HepG2 (cell line): ENCODE data around the gene COL27A1. TPM values are rescaled to one million over a fixed set of nuclear protein-coding genes. Genes with fewer than 3 reads are reported as not detected.

Experiments used
- ATAC-seq: fragments of 200-7000 bp; cut with Tn5 transposase; 3 replicates; pipeline ENCODE4 v1.9.1; 2020; ENCODE audit warnings: mild to moderate bottlenecking, moderate library complexity
- BruUV-seq: library from RNA; stranded (reverse); fragments of 400-500 nt; replicated peaks from 2 replicates; lab custom pipeline; 2021; lab: Mats Ljungman, UMichigan
- CTCF ChIA-PET: fragments of 300-600 bp; formaldehyde crosslinking; extraction: SDS; loops from one replicate; lab custom pipeline; 2021; ENCODE audit warnings: low total read pairs, inconsistent platforms, low intra/inter-chr PET ratio; lab: Yijun Ruan, JAX
- POLR2A ChIA-PET: fragments of 350-600 bp; sonication (Branson Sonifier 250); formaldehyde crosslinking; loops from one replicate; lab custom pipeline; 2020; ENCODE audit warnings: antibody characterized with exemption, inconsistent platforms; lab: Yijun Ruan, JAX
- DNase-seq: peaks from one replicate; pipeline ENCODE4 v3.0.0-alpha.2; 2015; ENCODE audit warnings: low spot score
- FAIRE-seq: peaks from 3 replicates; lab custom pipeline; 2011; peaks lifted over from hg19 to GRCh38; lab: Jason Lieb, UNC
- H2AFZ ChIP-seq: one replicate; pipeline ENCODE4 v1.6.1; 2011; ENCODE audit warnings: low read length, inconsistent platforms
- H3K27ac ChIP-seq: fragments of 300-600 bp; 3 replicates; pipeline ENCODE4 v1.8.0; 2011; ENCODE audit warnings: mixed run types, mild to moderate bottlenecking, mixed read lengths, low read length, inconsistent platforms; ENCODE audit not compliant: insufficient read depth; ENCODE audit errors: extremely low read length
- H3K27me3 ChIP-seq, 2 experiments: fragments of 200-600 bp in 1 of 2; 2 replicates in 1 of 2; 3 replicates in 1 of 2; pipeline versions ENCODE4 v1.6.0 to v1.8.0; 2011; ENCODE audit warnings: low read length in 2 of 2, mild to moderate bottlenecking in 2 of 2, moderate library complexity in 2 of 2, inconsistent platforms in 1 of 2; ENCODE audit not compliant: insufficient read depth in 2 of 2, control insufficient read depth in 1 of 2
- H3K36me3 ChIP-seq, 2 experiments: fragments of 200-600 bp in 1 of 2; replicated peaks in 1 of 2; 2 replicates in 1 of 2; 3 replicates in 1 of 2; pipeline versions ENCODE4 v1.5.1 to v1.8.0; 2011; ENCODE audit warnings: low read length in 2 of 2, inconsistent platforms in 1 of 2; ENCODE audit not compliant: insufficient read depth in 2 of 2, control insufficient read depth in 1 of 2
- H3K4me1 ChIP-seq: 2 replicates; pipeline ENCODE4 v1.5.1; 2012; ENCODE audit warnings: low read length, inconsistent platforms; ENCODE audit not compliant: insufficient read depth
- H3K4me2 ChIP-seq: 2 replicates; pipeline ENCODE4 v1.6.0; 2011; ENCODE audit warnings: low read depth, low read length, inconsistent platforms
- H3K4me3 ChIP-seq, 3 experiments: fragments of 200-600 bp in 1 of 3; sonication (generic), shearing (Covaris generic) in 1 of 3; replicated peaks in 1 of 3; 2 replicates each; pipeline ENCODE4 v1.5.1; 2011 to 2016; ENCODE audit warnings: low read length in 3 of 3, inconsistent platforms in 2 of 3, low read depth in 2 of 3, mild to moderate bottlenecking in 2 of 3, control low read depth in 1 of 3, mixed read lengths in 1 of 3; ENCODE audit not compliant: insufficient read depth in 1 of 3
- H3K79me2 ChIP-seq: one replicate; pipeline ENCODE4 v1.6.1; 2011; ENCODE audit warnings: low read length, inconsistent platforms; ENCODE audit not compliant: insufficient read depth
- H3K9ac ChIP-seq: 2 replicates; pipeline ENCODE4 v1.6.0; 2011; ENCODE audit warnings: mild to moderate bottlenecking, low read depth, low read length, inconsistent platforms; ENCODE audit not compliant: insufficient read depth
- H3K9me3 ChIP-seq: 2 replicates; pipeline ENCODE4 v1.5.1; 2012; ENCODE audit warnings: mild to moderate bottlenecking, low read length
- H4K20me1 ChIP-seq: 2 replicates; pipeline ENCODE4 v1.6.0; 2011; ENCODE audit warnings: inconsistent platforms, mild to moderate bottlenecking, low read length, moderate library complexity; ENCODE audit not compliant: insufficient read depth
- ARNTL ChIP-seq: sonication (generic); formaldehyde crosslinking; IDR thresholded peaks from 2 replicates; pipeline ENCODE4 v1.4.0; 2020; ENCODE audit warnings: mild to moderate bottlenecking, missing genetic modification reagents
- MXD1 ChIP-seq: sonication (generic); formaldehyde crosslinking; IDR thresholded peaks from 2 replicates; pipeline ENCODE4 v1.4.0; 2020; ENCODE audit warnings: mild to moderate bottlenecking, missing genetic modification reagents
- PPARG ChIP-seq: conservative IDR thresholded peaks from 2 replicates; pipeline ENCODE4 v1.6.1; 2016; ENCODE audit warnings: missing biosample characterization, missing genetic modification reagents
- ZFP37 ChIP-seq: sonication (generic); formaldehyde crosslinking; IDR thresholded peaks from 2 replicates; pipeline ENCODE4 v1.4.0; 2020; ENCODE audit warnings: missing genetic modification reagents, borderline replicate concordance
- ZMYM4 ChIP-seq: sonication (generic); formaldehyde crosslinking; IDR thresholded peaks from 2 replicates; pipeline ENCODE4 v1.8.1; 2023; ENCODE audit warnings: mild to moderate bottlenecking, missing genetic modification reagents
- ZNF263 ChIP-seq: sonication (generic); formaldehyde crosslinking; IDR thresholded peaks from 2 replicates; pipeline ENCODE4 v1.4.0; 2020; ENCODE audit warnings: missing genetic modification reagents
- ZNF766 ChIP-seq: sonication (generic); formaldehyde crosslinking; IDR thresholded peaks from 2 replicates; pipeline ENCODE4 v1.5.0; 2020; ENCODE audit warnings: missing genetic modification reagents, borderline replicate concordance
- WGBS: methylation state at CpG from one replicate; pipeline ENCODE4 v1.1.6; 2017; ENCODE audit warnings: low lambda C conversion rate; 5-methylcytosine and 5-hydroxymethylcytosine counted together
- in situ Hi-C: cut with HindIII; loops from 2 replicates; pipeline ENCODE4 v1.10.0; 2017; ENCODE audit warnings: low pct_unique_long_range_greater_than_20kb; ENCODE audit not compliant: extremely low pct_ligation_motif_present
- intact Hi-C: fragments of 100-400 bp; cut with micrococcal nuclease; formaldehyde crosslinking; loops from one replicate; pipeline ENCODE4 v1.10.0; 2022; ENCODE audit not compliant: unreplicated experiment
- polyA plus RNA-seq, 8 experiments: library from polyadenylated mRNA; depleted of rRNA in 3 of 8; stranded (reverse) in 7 of 8; unstranded in 1 of 8; fragments of >200 nt; fragmentation: Illumina TruSeq in 4 of 8; extraction: Trizol in 4 of 8; gene quantifications; 2 replicates each; pipeline versions ENCODE4 v1.2.1 to v1.2.3, GENCODE V29; 2011 to 2016; ENCODE audit warnings: low read depth in 4 of 8, missing spikeins in 1 of 8, mixed read lengths in 1 of 8; ENCODE audit not compliant: insufficient read depth in 1 of 8
- total RNA-seq, 5 experiments: library from RNA; depleted of rRNA; stranded (reverse); fragments of >200 nt; fragmentation: Illumina TruSeq; extraction: Trizol; gene quantifications; 2 replicates each; pipeline ENCODE4 v1.2.3, GENCODE V29; 2016; ENCODE audit warnings: low read depth in 1 of 5

Gene COL27A1
- total and polyA plus RNA-seq, 2 of the 13 experiments (the other 11 are each of a cell fraction or from before 2014, with no cell fraction given), result 71.3 to 89.1 TPM

GRCh38 chr9:114124138-114124537, 31.2 kb upstream of the COL27A1 start:
- no peak for DNase-seq
- no TSS peak for BruUV-seq
- Histone ChIP-seq H3K36me3 (no peaks in the 10 kb centered on the region), H3K4me1 (peaks cover 67% of the 10 kb centered on the region), H3K4me2 (peak overlapping the region; percentile 59), H3K27me3 (no peaks in the 10 kb centered on the region), H2AFZ (no peak overlapping the region), H3K4me3 (no peak overlapping the region), H4K20me1 (no peaks in the 10 kb centered on the region), H3K27ac (peak overlapping the region; percentile 58), H3K9ac (0 out of 2 replicates have a peak overlapping the region, but pooled peaks have one; percentile 7), H3K9me3 (peaks cover 8% of the 10 kb centered on the region; the same call in 1 of the 2 replicates), H3K79me2 (no peaks in the 10 kb centered on the region)
- 38% methylated on average over 1 of the region's 1 CpG for WGBS
- ChIA-PET POLR2A (interaction anchor here (0.8 to 2.5 kb wide), 4 partner anchors 14 to 51 kb away, joined by 3 to 9 read pairs (median 6); no protein-coding TSS in a partner anchor), CTCF (no interaction called here)
- FAIRE-seq, result no peak
- intact Hi-C loops (no loop called here), in situ Hi-C loops (no loop called here)
- TF ChIP-seq MXD1 (0 out of 2 replicates have a peak, but pooled peaks have one; percentile 12), ARNTL (CRISPR knock-in tag) (peak; percentile 2; the same call in 1 of the 2 replicates), ZNF766 (no peak), PPARG (CRISPR knock-in tag) (peak; percentile 60), ZFP37 (CRISPR knock-in tag) (no peak), ZNF263 (peak; percentile 87), ZMYM4 (0 out of 2 replicates have a peak, but pooled peaks have one; percentile 35)
- no peak for ATAC-seq
